H1 (cell line): ENCODE data around the gene MSL3B.
A peak's percentile ranks its signal among the peaks of the same experiment; 100 is the strongest.

Experiments
- CTCF ChIA-PET: fragments of 300-600 bp; sonication (Branson Sonifier 250); formaldehyde crosslinking; loops from one replicate; lab custom pipeline; 2021; ENCODE audit not compliant: partially characterized antibody; lab: Charles Lee
- POLR2A ChIA-PET: fragments of 300-600 bp; sonication (Branson Sonifier 250); formaldehyde crosslinking; loops from one replicate; lab custom pipeline; 2021; ENCODE audit warnings: inconsistent platforms; ENCODE audit not compliant: partially characterized antibody; lab: Charles Lee
- DNase-seq, 2 experiments: peaks; one replicate each; pipeline versions ENCODE4 v3.0.0 to v3.0.0-alpha.2; 2010 to 2022; ENCODE audit warnings: low spot score in 2 of 2, low read depth in 1 of 2, mixed read lengths in 1 of 2
- FAIRE-seq: peaks from 2 replicates; lab custom pipeline; 2011; peaks lifted over from hg19 to GRCh38; lab: Jason Lieb, UNC
- H2AFZ ChIP-seq: 2 replicates; pipeline ENCODE4 v1.8.1; 2012; ENCODE audit warnings: low read length, inconsistent platforms
- H2AK5ac ChIP-seq: 2 replicates; pipeline ENCODE4 v1.6.1; 2013; ENCODE audit warnings: low read depth, low read length
- H2BK120ac ChIP-seq: replicated peaks from 2 replicates; pipeline ENCODE3; 2013; ENCODE audit warnings: low read depth, low read length, inconsistent platforms
- H2BK12ac ChIP-seq: 2 replicates; pipeline ENCODE4 v1.6.1; 2013; ENCODE audit warnings: low read depth, low read length
- H2BK15ac ChIP-seq: 2 replicates; pipeline ENCODE4 v1.6.1; 2013; ENCODE audit warnings: low read length
- H2BK20ac ChIP-seq: 2 replicates; pipeline ENCODE4 v1.6.1; 2013; ENCODE audit warnings: low read length
- H2BK5ac ChIP-seq: 2 replicates; pipeline ENCODE4 v1.6.1; 2013; ENCODE audit warnings: low read depth, low read length
- H3K14ac ChIP-seq: 2 replicates; pipeline ENCODE4 v1.6.1; 2013; ENCODE audit warnings: inconsistent platforms; ENCODE audit not compliant: insufficient read length
- H3K18ac ChIP-seq: 2 replicates; pipeline ENCODE4 v1.6.1; 2013; ENCODE audit warnings: low read length; ENCODE audit errors: extremely low read depth
- H3K23ac ChIP-seq: 2 replicates; pipeline ENCODE4 v1.6.1; 2013; ENCODE audit warnings: inconsistent platforms; ENCODE audit not compliant: insufficient read length
- H3K23me2 ChIP-seq: 2 replicates; pipeline ENCODE4 v1.6.1; 2013; ENCODE audit warnings: low read depth, low read length
- H3K27ac ChIP-seq: 2 replicates; pipeline ENCODE4 v1.6.1; 2011; ENCODE audit warnings: low read depth, low read length, inconsistent platforms
- H3K27me3 ChIP-seq, 4 experiments: replicated peaks in 1 of 4; 1 replicate in 1 of 4; 2 replicates in 3 of 4; pipeline versions ENCODE4 v1.6.1 to v1.8.1; 2011 to 2013; ENCODE audit warnings: low read length in 3 of 4, mild to moderate bottlenecking in 3 of 4, inconsistent platforms in 2 of 4, mixed read lengths in 2 of 4, moderate library complexity in 1 of 4; ENCODE audit not compliant: control insufficient read depth in 3 of 4, insufficient read depth in 3 of 4; ENCODE audit errors: extremely low read depth in 1 of 4
- H3K36me3 ChIP-seq, 4 experiments: 2 replicates each; pipeline versions ENCODE4 v1.6.1 to v1.8.1; 2011 to 2013; ENCODE audit warnings: mild to moderate bottlenecking in 4 of 4, low read length in 3 of 4, moderate library complexity in 2 of 4, control low read depth in 1 of 4, inconsistent platforms in 1 of 4; ENCODE audit not compliant: insufficient read depth in 4 of 4, control insufficient read depth in 2 of 4
- H3K4ac ChIP-seq: replicated peaks from 2 replicates; pipeline ENCODE3; 2013; ENCODE audit warnings: low read length, low read depth, mixed read lengths, inconsistent platforms; ENCODE audit not compliant: insufficient read length
- H3K4me1 ChIP-seq, 4 experiments: replicated peaks in 1 of 4; 1 replicate in 1 of 4; 2 replicates in 3 of 4; pipeline versions ENCODE4 v1.6.1 to v1.8.1; 2011 to 2013; ENCODE audit warnings: low read length in 3 of 4, inconsistent platforms in 2 of 4, mixed read lengths in 1 of 4; ENCODE audit not compliant: insufficient read depth in 4 of 4, control insufficient read depth in 3 of 4
- H3K4me2 ChIP-seq, 2 experiments: 2 replicates each; pipeline versions ENCODE4 v1.6.1 to v1.8.1; 2011 to 2013; ENCODE audit warnings: low read depth in 2 of 2, low read length in 2 of 2, control low read depth in 1 of 2, inconsistent platforms in 1 of 2, mild to moderate bottlenecking in 1 of 2; ENCODE audit not compliant: insufficient read depth in 1 of 2
- H3K4me3 ChIP-seq, 4 experiments: fragments of 200-600, 300-600 bp in 1 of 4; sonication (generic), shearing (Covaris generic), sonication (Bioruptor Twin) in 1 of 4; 2 replicates each; pipeline versions ENCODE4 v1.5.1 to v1.8.1; 2011 to 2016; ENCODE audit warnings: low read length in 4 of 4, low read depth in 3 of 4, control low read depth in 2 of 4, inconsistent platforms in 2 of 4, mild to moderate bottlenecking in 2 of 4, mixed read lengths in 1 of 4, moderate library complexity in 1 of 4; ENCODE audit not compliant: insufficient read depth in 2 of 4; ENCODE audit errors: extremely low read depth in 1 of 4
- H3K56ac ChIP-seq: replicated peaks from 2 replicates; pipeline ENCODE3; 2013; ENCODE audit warnings: low read depth, mild to moderate bottlenecking, mixed read lengths, low read length, inconsistent platforms; ENCODE audit not compliant: insufficient read length
- H3K79me1 ChIP-seq: 2 replicates; pipeline ENCODE4 v1.6.1; 2013; ENCODE audit warnings: low read depth, low read length, control low read depth
- H3K79me2 ChIP-seq, 2 experiments: 2 replicates each; pipeline versions ENCODE4 v1.6.1 to v1.8.1; 2012 to 2013; ENCODE audit warnings: low read length in 2 of 2, mild to moderate bottlenecking in 2 of 2, inconsistent platforms in 1 of 2; ENCODE audit not compliant: insufficient read depth in 2 of 2, control insufficient read depth in 1 of 2
- H3K9ac ChIP-seq, 4 experiments: replicated peaks in 1 of 4; 1 replicate in 1 of 4; 2 replicates in 3 of 4; pipeline versions ENCODE4 v1.6.1 to v1.8.1; 2011 to 2013; ENCODE audit warnings: low read depth in 3 of 4, low read length in 3 of 4, control low read depth in 2 of 4, mild to moderate bottlenecking in 2 of 4, moderate library complexity in 2 of 4, inconsistent platforms in 1 of 4; ENCODE audit errors: extremely low read depth in 1 of 4
- H3K9me3 ChIP-seq, 2 experiments: 2 replicates each; pipeline versions ENCODE4 v1.6.1 to v1.8.1; 2012 to 2013; ENCODE audit warnings: mild to moderate bottlenecking in 2 of 2, moderate library complexity in 2 of 2, control low read depth in 1 of 2, inconsistent platforms in 1 of 2, low read depth in 1 of 2, low read length in 1 of 2, mixed read lengths in 1 of 2; ENCODE audit not compliant: insufficient read depth in 2 of 2
- H4K20me1 ChIP-seq, 2 experiments: replicated peaks in 1 of 2; 2 replicates each; pipeline versions ENCODE3 to v1.8.1; 2011 to 2013; ENCODE audit warnings: inconsistent platforms in 2 of 2, low read length in 2 of 2, mild to moderate bottlenecking in 1 of 2; ENCODE audit not compliant: insufficient read depth in 2 of 2, control insufficient read depth in 1 of 2
- H4K5ac ChIP-seq: 2 replicates; pipeline ENCODE4 v1.6.1; 2013; ENCODE audit warnings: low read length, low read depth, mixed read lengths, inconsistent platforms; ENCODE audit not compliant: insufficient read length
- H4K8ac ChIP-seq: 2 replicates; pipeline ENCODE4 v1.8.0; 2013; ENCODE audit warnings: mild to moderate bottlenecking, moderate library complexity, low read length, inconsistent platforms; ENCODE audit not compliant: insufficient read depth; ENCODE audit errors: extremely low read depth
- H4K91ac ChIP-seq: replicated peaks from 2 replicates; pipeline ENCODE3; 2013; ENCODE audit warnings: low read length, mixed read lengths, inconsistent platforms; ENCODE audit not compliant: insufficient read length
- CTCF ChIP-seq, 3 experiments: IDR thresholded peaks; 1 replicate in 2 of 3; 2 replicates in 1 of 3; pipeline versions ENCODE4 v1.5.1 to v1.6.1; 2011; ENCODE audit warnings: low read length in 3 of 3, mild to moderate bottlenecking in 3 of 3, inconsistent platforms in 2 of 3, low read depth in 1 of 3, moderate library complexity in 1 of 3; ENCODE audit not compliant: insufficient read depth in 1 of 3; ENCODE audit errors: control extremely low read depth in 1 of 3
- EGR1 ChIP-seq: IDR thresholded peaks from 2 replicates; pipeline ENCODE4 v1.6.1; 2011; ENCODE audit warnings: low read depth, low read length, borderline replicate concordance
- HDAC6 ChIP-seq: IDR thresholded peaks from one replicate; pipeline ENCODE4 v1.7.1; 2012; ENCODE audit warnings: low read depth, mild to moderate bottlenecking, inconsistent platforms, low read length, moderate library complexity
- KDM4A ChIP-seq: IDR thresholded peaks from one replicate; pipeline ENCODE4 v1.7.1; 2012; ENCODE audit warnings: low read depth, mild to moderate bottlenecking, moderate library complexity, low read length, inconsistent platforms; ENCODE audit not compliant: severe bottlenecking
- MAX ChIP-seq: IDR thresholded peaks from 2 replicates; pipeline ENCODE4 v1.6.1; 2012; ENCODE audit warnings: inconsistent platforms
- PHF8 ChIP-seq: fragments of 200-600 bp; sonication (generic); conservative IDR thresholded peaks from 2 replicates; pipeline ENCODE4 v1.7.1; 2012; ENCODE audit warnings: low read depth, mild to moderate bottlenecking, inconsistent platforms, low read length, moderate library complexity
- SP1 ChIP-seq: IDR thresholded peaks from 2 replicates; pipeline ENCODE4 v1.6.1; 2011; ENCODE audit warnings: low read depth, low read length
- SP4 ChIP-seq: IDR thresholded peaks from 2 replicates; pipeline ENCODE4 v1.6.1; 2012; ENCODE audit warnings: low read length, inconsistent platforms
- ZNF274 ChIP-seq: IDR thresholded peaks from 2 replicates; pipeline ENCODE4 v1.7.0; 2012; ENCODE audit warnings: low read length, borderline replicate concordance; ENCODE audit errors: extremely low read depth
- WGBS, 2 experiments: shearing (Covaris generic) in 1 of 2; methylation state at CpG; one replicate each; pipeline versions ENCODE4 v1.1.6 to v1.1.7; 2013 to 2015; ENCODE audit warnings: low lambda C conversion rate in 2 of 2, mixed read lengths in 2 of 2, inconsistent platforms in 1 of 2, low coverage in 1 of 2, missing lambda C conversion rate in 1 of 2; ENCODE audit not compliant: insufficient replicate concordance in 2 of 2, insufficient coverage in 1 of 2, insufficient read length in 1 of 2; ENCODE audit errors: extremely low coverage in 1 of 2, missing lambda C conversion rate in 1 of 2; 5-methylcytosine and 5-hydroxymethylcytosine counted together

MSL3B gene

GRCh38 chr2:233850745-233851144, 17.4 kb downstream of the MSL3B start:
- Histone ChIP-seq H3K27me3 (no peaks in the 10 kb centered on the region), H3K36me3 (peaks cover 46 to 74% (median 55%) of the 10 kb centered on the region in 4 experiments), H3K9me3 (no peaks in the 10 kb centered on the region), H2BK120ac (no peak overlapping the region), H3K14ac (no peak overlapping the region), H4K5ac (no peak overlapping the region), H3K79me1 (peaks cover 3% of the 10 kb centered on the region; the same call in 1 of the 2 replicates), H3K4ac (no peak overlapping the region), H3K9ac (peak overlapping the region in 1 of 4 experiments; percentile 18; a peak in 1 of 7 replicates), H3K27ac (no peak overlapping the region), H2BK12ac (no peak overlapping the region), H2BK15ac (no peak overlapping the region), H3K4me2 (no peak overlapping the region), H2AK5ac (no peak overlapping the region), H3K18ac (no peak overlapping the region), H4K91ac (no peak overlapping the region)
- FAIRE-seq (no peak), DNase-seq (no peak)
- POLR2A ChIA-PET: interaction anchor here (1.2 to 1.5 kb wide), 2 partner anchors 14 to 16 kb away, joined by 3 read pairs; no protein-coding TSS in a partner anchor
- CTCF ChIA-PET: no interaction called here
- TF ChIP-seq ZNF274 (no peak), MAX (no peak), SP1 (no peak), SP4 (no peak), CTCF (IDR thresholded peaks at IDR 0.05; ENCODE audit: control extremely low read depth in 1 of 3, insufficient read depth in 1 of 3, low read depth in 1 of 3, low read length in 3 of 3) (no peak), PHF8 (no peak), KDM4A (no peak), HDAC6 (no peak), EGR1 (no peak)
- TF ChIP-seq, all 59 proteins: peak for 0
- H2BK20ac ChIP-seq: no peak overlapping the region
- H2AFZ ChIP-seq: no peak overlapping the region
- H3K56ac ChIP-seq: no peak overlapping the region
- H3K23ac ChIP-seq: no peak overlapping the region
- H4K20me1 ChIP-seq: peaks cover 9 to 12% of the 10 kb centered on the region in 2 experiments
- H3K4me1 ChIP-seq: peaks cover 0 to 5% (median 2%) of the 10 kb centered on the region in 4 experiments; a peak in 4 of 7 replicates
- H3K4me3 ChIP-seq: no peak overlapping the region
- H3K23me2 ChIP-seq: peaks cover 7% of the 10 kb centered on the region
- H4K8ac ChIP-seq: no peak overlapping the region
- H2BK5ac ChIP-seq: no peak overlapping the region
- H3K79me2 ChIP-seq: peaks cover 21 to 53% of the 10 kb centered on the region in 2 experiments
- 93% methylated on average over 7 of the region's 7 CpGs; no CpG with 5 or more reads in 1 of the 2 experiments for WGBS, 2 experiments
